ENCODE results near the gene CHD5. TPM values are rescaled to one million over a fixed set of nuclear protein-coding genes. Genes with fewer than 3 reads are reported as not detected.

The CHD5 gene
- total RNA-seq, result 0.16 and 0.98 TPM in 2 replicates
- long read RNA-seq, result 0 reads

DNA sequence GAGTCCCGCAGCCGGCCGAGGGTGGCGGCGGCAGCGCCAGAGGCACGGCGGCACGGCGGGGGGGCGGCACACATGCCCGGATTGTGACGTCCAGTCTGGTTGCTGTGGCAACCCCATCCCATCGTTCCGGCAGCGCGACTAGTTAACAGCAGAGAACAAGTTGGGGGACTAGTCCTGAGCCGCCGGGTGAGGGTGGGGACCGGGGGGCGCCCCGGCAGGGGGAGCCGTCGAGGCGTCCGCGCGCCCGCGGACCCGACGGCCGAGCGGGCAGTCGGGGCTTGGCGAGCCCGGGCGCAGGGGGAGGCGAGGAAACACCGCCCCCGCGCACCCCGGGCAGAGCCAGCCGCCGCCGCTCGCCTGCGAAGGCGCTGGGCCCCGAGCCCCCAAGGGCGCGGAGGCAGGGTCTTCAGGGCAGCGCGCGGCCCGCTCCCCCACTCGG lies at the start of gene CHD5:
Gene CHD5 (minus strand): TSS at position 54 of the 439 bp plus-strand sequence. CDS start 298 bp downstream, outside the sequence.
- Mint-ChIP-seq H3K9me3 (no peaks in the 10 kb centered on the region), H3K4me1 (peaks cover 11% of the 10 kb centered on the region), H3K27ac (ENCODE audit: unreplicated experiment) (no peak within 1 kb of the TSS), H3K36me3 (ENCODE audit: low read depth) (peaks cover 10% of the 10 kb centered on the region), H3K27me3 (ENCODE audit: low read depth) (peaks cover 43% of the 10 kb centered on the region), H3K4me3 (peak within 1 kb of the TSS; percentile 41)
- DNase-seq (ENCODE audit: low read depth, low spot score), result no peak
- peak; percentile 36 for TF ChIP-seq CTCF (conservative IDR thresholded peaks at IDR 0.05)

DNA sequence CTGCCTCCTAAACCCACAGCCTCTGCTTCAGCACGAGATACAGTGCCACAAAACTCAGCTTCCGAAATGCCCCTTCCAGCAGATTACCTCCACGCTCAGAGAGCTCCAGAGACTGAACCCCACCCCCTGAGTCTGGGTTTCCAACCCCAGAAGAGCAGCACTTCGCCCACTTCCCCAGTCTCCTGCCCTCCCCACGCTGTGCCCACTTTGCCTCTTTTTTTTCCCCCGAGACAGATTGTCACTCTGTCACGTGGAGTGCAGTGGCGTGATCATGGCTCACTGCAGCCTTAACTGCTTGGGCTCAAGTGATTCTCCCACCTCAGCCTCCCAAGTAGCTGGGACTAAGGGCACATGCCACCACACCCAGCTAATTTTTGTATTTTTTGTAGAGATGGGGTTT lies 45.5 kb upstream of the CHD5 start:
- Mint-ChIP-seq H3K9me3 (no peaks in the 10 kb centered on the region), H3K4me3 (no peak overlapping the region), H3K36me3 (ENCODE audit: low read depth) (peaks cover 20% of the 10 kb centered on the region), H3K27ac (ENCODE audit: unreplicated experiment) (peak overlapping the region; percentile 43), H3K27me3 (ENCODE audit: low read depth) (no peaks in the 10 kb centered on the region), H3K4me1 (peaks cover 24% of the 10 kb centered on the region)
- DNase-seq (ENCODE audit: low read depth, low spot score), result no peak
- no peak for TF ChIP-seq CTCF (conservative IDR thresholded peaks at IDR 0.05)

DNA sequence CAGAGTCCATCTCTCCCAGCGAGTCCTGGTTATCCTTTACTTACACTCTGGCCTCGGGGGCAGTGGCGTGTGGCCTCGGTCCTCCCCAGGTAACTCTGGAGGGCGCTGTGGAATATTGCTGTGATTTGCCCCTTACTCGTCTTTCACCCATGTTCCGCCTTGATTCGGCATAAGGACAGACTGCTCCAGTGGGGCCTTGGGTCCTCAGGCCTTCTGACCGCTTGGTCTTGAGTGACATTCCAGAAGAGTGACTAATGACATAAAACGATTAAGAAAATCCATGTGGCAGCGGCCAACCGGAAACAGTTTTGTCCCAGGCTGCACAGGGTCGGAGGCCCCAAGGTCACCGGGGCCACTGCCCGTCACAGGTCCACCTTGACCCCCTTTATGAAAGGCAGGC lies 44.6 kb upstream of the CHD5 start:
- Mint-ChIP-seq H3K4me1 (peaks cover 24% of the 10 kb centered on the region), H3K27ac (ENCODE audit: unreplicated experiment) (no peak overlapping the region), H3K27me3 (ENCODE audit: low read depth) (no peaks in the 10 kb centered on the region), H3K36me3 (ENCODE audit: low read depth) (peaks cover 24% of the 10 kb centered on the region), H3K4me3 (no peak overlapping the region), H3K9me3 (no peaks in the 10 kb centered on the region)
- DNase-seq (ENCODE audit: low read depth, low spot score), result no peak
- no peak for TF ChIP-seq CTCF (conservative IDR thresholded peaks at IDR 0.05)

- Mint-ChIP-seq H3K27me3 (ENCODE audit: low read depth) (no peaks in the 10 kb centered on the region), H3K4me1 (peaks cover 24% of the 10 kb centered on the region), H3K27ac (ENCODE audit: unreplicated experiment) (no peak overlapping the region), H3K4me3 (no peak overlapping the region), H3K36me3 (ENCODE audit: low read depth) (peaks cover 24% of the 10 kb centered on the region), H3K9me3 (no peaks in the 10 kb centered on the region)
- DNase-seq (ENCODE audit: low read depth, low spot score), result no peak
- no peak for TF ChIP-seq CTCF (conservative IDR thresholded peaks at IDR 0.05)
These were observed 43.5 kb upstream of the CHD5 start for GRCh38 chr1:6223617-6224016.

DNA sequence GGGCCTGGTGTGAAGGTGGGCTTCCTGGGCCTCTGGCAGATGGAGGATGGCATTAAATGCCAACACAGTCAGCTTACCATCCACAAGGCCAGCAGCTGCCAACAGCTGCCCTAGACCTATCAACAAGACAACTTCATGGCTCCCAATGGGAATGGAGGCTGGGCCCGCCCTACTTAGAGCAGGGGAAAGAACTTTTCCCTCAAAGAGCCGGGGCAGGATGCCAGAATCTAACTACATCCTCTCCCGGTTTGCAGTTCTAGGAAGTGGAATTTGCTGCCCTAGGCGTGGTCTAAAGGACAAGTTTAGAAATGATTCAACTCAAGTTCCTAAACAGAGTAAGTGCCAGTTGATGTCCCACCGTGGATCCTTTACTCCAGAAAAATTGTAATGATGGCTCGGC lies 42.5 kb upstream of the CHD5 start:
- DNase-seq (ENCODE audit: low read depth, low spot score), result no peak
- Mint-ChIP-seq H3K27ac (ENCODE audit: unreplicated experiment) (no peak overlapping the region), H3K36me3 (ENCODE audit: low read depth) (peaks cover 24% of the 10 kb centered on the region), H3K4me3 (no peak overlapping the region), H3K4me1 (peaks cover 24% of the 10 kb centered on the region), H3K9me3 (no peaks in the 10 kb centered on the region), H3K27me3 (ENCODE audit: low read depth) (no peaks in the 10 kb centered on the region)
- TF ChIP-seq CTCF (conservative IDR thresholded peaks at IDR 0.05), result no peak
